ENCODE measurements around the gene RBM42. TPM values are rescaled to one million over a fixed set of nuclear protein-coding genes. Genes with fewer than 3 reads are reported as not detected.
A peak's percentile ranks its signal among the peaks of the same experiment; 100 is the strongest.

The RBM42 gene
- total and polyA plus RNA-seq, 2 of the 13 experiments (the other 11 are each of a cell fraction or from before 2014, with no cell fraction given), result 27.2 to 55.3 TPM

- TF ChIP-seq STAT6 (CRISPR knock-in tag; IDR thresholded peaks at IDR 0.05; ENCODE audit: borderline replicate concordance) (no peak), PHF21A (CRISPR knock-in tag; IDR thresholded peaks at IDR 0.05) (no peak), SAP130 (CRISPR knock-in tag; IDR thresholded peaks at IDR 0.05; ENCODE audit: low read depth) (peak; percentile 9), ZNF713 (CRISPR knock-in tag; IDR thresholded peaks at IDR 0.05) (no peak), ZKSCAN8 (CRISPR knock-in tag; IDR thresholded peaks at IDR 0.05; ENCODE audit: borderline replicate concordance) (no peak), ZNF567 (CRISPR knock-in tag; IDR thresholded peaks at IDR 0.05; ENCODE audit: borderline replicate concordance) (0 out of 2 replicates have a peak, but pooled peaks have one; percentile 62), POLR2A (IDR thresholded peaks at IDR 0.05; ENCODE audit: insufficient read depth in 1 of 2, low read depth in 2 of 2, low read length in 2 of 2) (no peak; a peak in 2 of 4 replicates), TCF12 (IDR thresholded peaks at IDR 0.05) (no peak), TCF12 (CRISPR knock-in tag; IDR thresholded peaks at IDR 0.05) (no peak), ZNF331 (CRISPR knock-in tag; IDR thresholded peaks at IDR 0.05) (no peak; the same call in 1 of the 2 replicates), ZNF574 (CRISPR knock-in tag; IDR thresholded peaks at IDR 0.05) (no peak), DRAP1 (CRISPR knock-in tag; IDR thresholded peaks at IDR 0.05) (no peak), ATF7 (IDR thresholded peaks at IDR 0.05) (no peak), ATF7 (CRISPR knock-in tag; IDR thresholded peaks at IDR 0.05) (no peak), HOXA7 (CRISPR knock-in tag; IDR thresholded peaks at IDR 0.05) (no peak), ZNF441 (CRISPR knock-in tag; IDR thresholded peaks at IDR 0.05; ENCODE audit: borderline replicate concordance) (peak; percentile 49; the same call in 1 of the 2 replicates), TERF1 (CRISPR knock-in tag; IDR thresholded peaks at IDR 0.05) (no peak), ZBTB46 (CRISPR knock-in tag; IDR thresholded peaks at IDR 0.05; ENCODE audit: borderline replicate concordance) (no peak), ZMYM3 (CRISPR knock-in tag; IDR thresholded peaks at IDR 0.05) (no peak), NKX3-1 (CRISPR knock-in tag; IDR thresholded peaks at IDR 0.05) (no peak), ETV6 (CRISPR knock-in tag; conservative IDR thresholded peaks at IDR 0.05) (no peak), EHMT2 (IDR thresholded peaks at IDR 0.05; ENCODE audit: borderline replicate concordance, low read depth, low read length) (no peak), PRMT3 (CRISPR knock-in tag; IDR thresholded peaks at IDR 0.05; ENCODE audit: borderline replicate concordance, low read depth) (no peak)
These were observed 16.3 kb downstream of the RBM42 start (continued) for GRCh38 chr19:35644987-35645679.
